Panc1 (cell line): Measurements from ENCODE around the gene ASAP2.

ENCODE experiments used
- POLR2AphosphoS5 ChIP-seq: IDR thresholded peaks from 2 replicates; pipeline ENCODE4 v1.6.1; 2012; ENCODE audit warnings: mild to moderate bottlenecking, low read depth, low read length, moderate library complexity
- SIN3A ChIP-seq: IDR thresholded peaks from 2 replicates; pipeline ENCODE4 v1.6.1; 2012; ENCODE audit warnings: low read depth, mild to moderate bottlenecking, low read length, moderate library complexity, borderline replicate concordance; ENCODE audit not compliant: insufficient read depth
- TF ChIP-seq, protein P1 (sequence below): fragments of 450-650 bp; IDR thresholded peaks from 2 replicates; pipeline ENCODE4 v1.5.1; 2017; ENCODE audit warnings: mild to moderate bottlenecking
- TF ChIP-seq, protein P2 (sequence below), 2 experiments: IDR thresholded peaks; 2 replicates each; pipeline ENCODE4 v1.6.1; 2011 to 2012; ENCODE audit warnings: low read depth in 2 of 2, control low read depth in 1 of 2, low read length in 1 of 2, mild to moderate bottlenecking in 1 of 2, moderate library complexity in 1 of 2; ENCODE audit not compliant: insufficient read depth in 1 of 2

DNA sequence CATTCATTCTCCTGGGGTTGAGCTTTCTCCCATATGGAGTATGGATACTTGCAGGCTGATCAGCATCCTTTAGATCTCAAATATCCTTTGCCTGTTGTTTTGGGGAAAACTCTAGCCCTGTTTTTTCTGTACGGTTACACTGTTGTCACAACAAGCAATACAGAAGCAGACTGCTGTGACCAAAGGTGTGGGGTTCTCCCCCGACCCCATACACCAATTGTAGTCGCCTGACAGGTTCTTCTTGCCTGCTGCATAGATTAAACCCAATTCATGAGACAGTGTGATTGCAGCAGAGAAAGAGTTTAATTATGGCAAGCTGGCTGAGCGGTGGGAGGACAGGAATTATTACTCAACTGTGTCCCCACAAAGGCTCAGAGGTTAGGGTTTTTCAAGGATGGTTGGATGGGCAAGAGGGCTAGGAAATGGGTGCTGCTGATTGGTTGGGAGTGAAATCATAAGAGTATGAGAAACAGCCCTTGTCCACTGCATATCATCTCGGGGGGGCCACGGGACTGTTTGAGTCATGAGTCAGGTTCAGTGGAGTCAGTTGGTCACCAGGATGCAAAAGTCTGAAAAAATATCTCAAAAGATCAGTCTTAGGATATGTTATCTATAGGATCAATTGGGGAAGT lies 176.1 kb downstream of the ASAP2 start:
- TF ChIP-seq, protein P1, sequence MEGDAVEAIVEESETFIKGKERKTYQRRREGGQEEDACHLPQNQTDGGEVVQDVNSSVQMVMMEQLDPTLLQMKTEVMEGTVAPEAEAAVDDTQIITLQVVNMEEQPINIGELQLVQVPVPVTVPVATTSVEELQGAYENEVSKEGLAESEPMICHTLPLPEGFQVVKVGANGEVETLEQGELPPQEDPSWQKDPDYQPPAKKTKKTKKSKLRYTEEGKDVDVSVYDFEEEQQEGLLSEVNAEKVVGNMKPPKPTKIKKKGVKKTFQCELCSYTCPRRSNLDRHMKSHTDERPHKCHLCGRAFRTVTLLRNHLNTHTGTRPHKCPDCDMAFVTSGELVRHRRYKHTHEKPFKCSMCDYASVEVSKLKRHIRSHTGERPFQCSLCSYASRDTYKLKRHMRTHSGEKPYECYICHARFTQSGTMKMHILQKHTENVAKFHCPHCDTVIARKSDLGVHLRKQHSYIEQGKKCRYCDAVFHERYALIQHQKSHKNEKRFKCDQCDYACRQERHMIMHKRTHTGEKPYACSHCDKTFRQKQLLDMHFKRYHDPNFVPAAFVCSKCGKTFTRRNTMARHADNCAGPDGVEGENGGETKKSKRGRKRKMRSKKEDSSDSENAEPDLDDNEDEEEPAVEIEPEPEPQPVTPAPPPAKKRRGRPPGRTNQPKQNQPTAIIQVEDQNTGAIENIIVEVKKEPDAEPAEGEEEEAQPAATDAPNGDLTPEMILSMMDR: no peak
- no peak for TF ChIP-seq POLR2AphosphoS5
- TF ChIP-seq SIN3A: no peak
- TF ChIP-seq, protein P2, sequence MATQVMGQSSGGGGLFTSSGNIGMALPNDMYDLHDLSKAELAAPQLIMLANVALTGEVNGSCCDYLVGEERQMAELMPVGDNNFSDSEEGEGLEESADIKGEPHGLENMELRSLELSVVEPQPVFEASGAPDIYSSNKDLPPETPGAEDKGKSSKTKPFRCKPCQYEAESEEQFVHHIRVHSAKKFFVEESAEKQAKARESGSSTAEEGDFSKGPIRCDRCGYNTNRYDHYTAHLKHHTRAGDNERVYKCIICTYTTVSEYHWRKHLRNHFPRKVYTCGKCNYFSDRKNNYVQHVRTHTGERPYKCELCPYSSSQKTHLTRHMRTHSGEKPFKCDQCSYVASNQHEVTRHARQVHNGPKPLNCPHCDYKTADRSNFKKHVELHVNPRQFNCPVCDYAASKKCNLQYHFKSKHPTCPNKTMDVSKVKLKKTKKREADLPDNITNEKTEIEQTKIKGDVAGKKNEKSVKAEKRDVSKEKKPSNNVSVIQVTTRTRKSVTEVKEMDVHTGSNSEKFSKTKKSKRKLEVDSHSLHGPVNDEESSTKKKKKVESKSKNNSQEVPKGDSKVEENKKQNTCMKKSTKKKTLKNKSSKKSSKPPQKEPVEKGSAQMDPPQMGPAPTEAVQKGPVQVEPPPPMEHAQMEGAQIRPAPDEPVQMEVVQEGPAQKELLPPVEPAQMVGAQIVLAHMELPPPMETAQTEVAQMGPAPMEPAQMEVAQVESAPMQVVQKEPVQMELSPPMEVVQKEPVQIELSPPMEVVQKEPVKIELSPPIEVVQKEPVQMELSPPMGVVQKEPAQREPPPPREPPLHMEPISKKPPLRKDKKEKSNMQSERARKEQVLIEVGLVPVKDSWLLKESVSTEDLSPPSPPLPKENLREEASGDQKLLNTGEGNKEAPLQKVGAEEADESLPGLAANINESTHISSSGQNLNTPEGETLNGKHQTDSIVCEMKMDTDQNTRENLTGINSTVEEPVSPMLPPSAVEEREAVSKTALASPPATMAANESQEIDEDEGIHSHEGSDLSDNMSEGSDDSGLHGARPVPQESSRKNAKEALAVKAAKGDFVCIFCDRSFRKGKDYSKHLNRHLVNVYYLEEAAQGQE (IDR thresholded peaks at IDR 0.05; ENCODE audit: insufficient read depth in 1 of 2, low read depth in 2 of 2, low read length in 1 of 2): no peak
